ENCODE data around the gene HPCAL4.

HPCAL4 gene

DNA sequence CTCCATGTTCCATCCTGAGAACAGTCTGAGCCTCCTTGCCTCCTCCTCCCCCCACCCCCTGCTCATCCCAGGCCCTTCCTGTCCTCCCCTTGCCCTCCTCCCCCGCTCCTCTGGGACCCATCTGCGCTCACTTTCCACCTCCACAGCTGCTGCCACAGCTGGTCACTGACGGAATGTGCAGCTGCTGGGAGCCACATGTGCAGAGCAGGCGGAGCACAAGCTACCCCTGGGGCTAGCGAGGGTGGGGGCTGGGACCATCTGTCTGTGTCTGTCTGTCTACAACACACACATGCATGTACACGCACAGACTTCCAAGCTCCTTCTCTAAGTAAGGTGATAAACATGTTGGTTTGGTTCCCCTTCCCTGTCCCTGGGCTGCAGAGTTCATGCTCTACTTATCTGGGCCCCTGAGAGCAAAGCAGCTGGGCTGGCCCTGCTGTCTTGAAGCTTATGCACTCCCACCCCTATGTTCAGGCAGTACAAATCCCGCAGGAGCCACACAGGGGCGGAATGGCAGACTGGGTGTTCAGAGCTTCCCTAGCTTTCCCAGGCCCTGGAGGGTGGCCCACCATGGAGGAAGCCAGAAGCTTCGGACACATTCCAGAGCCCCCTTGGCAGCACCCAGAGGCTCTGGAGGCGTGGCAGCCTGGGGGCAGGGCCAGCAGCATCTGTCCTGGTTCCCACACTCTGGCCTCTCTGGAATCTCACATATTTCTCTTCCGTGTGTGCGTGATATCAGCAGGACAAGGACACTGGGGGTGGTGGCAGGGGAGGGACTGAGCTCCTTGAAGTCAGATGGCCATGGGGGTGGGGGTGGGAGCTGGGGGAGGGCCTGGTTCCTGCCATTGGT lies 44.8 kb downstream of the HPCAL4 start:
- DNase-seq: no peak

DNA sequence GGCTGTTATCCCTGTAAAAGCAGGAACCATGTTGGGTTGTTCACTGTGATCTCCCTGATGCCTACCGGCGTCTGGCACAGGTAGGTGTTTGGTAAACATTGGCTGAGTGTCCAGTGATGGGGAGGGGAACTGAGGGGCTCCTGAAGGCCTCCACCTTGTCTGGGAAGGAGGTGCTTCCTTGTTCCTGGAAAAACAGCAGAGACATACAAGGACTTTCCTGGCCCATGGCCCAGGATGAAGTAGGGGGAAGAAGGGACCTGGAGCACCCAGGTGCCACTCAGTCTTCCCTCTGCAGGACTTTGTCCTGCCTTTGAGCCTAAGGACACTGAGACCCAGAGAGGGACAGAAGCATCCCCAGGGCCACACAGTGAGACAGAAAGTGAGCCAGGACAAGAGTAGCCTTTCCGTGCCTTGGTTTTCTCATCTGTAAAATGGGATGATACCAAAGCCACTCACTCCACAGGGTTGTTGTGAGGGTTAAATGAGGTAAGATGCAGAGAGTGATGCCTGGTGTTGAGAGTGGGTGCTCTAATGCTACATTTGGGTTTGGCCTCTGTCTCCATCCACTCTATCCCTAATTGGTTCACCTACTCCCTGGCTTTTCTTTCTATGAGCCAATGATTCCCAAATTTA lies 45.7 kb downstream of the HPCAL4 start:
- no peak for DNase-seq

DNA sequence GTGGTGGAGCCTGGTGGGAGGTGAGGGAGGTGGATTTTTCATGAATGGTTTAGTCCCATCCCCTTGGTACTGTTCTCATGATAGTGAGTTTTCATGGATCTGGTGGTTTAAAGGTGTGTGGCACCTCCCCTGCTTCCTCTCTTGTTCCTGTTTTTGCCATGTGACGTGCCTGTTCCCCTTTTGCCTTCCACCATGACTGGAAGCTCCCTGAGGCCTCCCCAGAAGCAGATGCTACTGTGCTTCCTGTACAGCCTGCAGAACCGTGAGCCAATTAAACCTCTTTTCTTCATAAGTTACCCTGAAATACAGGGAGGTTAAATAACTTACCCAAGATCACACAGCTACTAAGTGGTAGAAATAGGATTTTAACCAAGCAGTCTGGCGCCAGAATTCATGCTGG lies 47.5 kb downstream of the HPCAL4 start:
- no peak for DNase-seq

GRCh38 chr1:39642796-39643195 lies 48.4 kb downstream of the HPCAL4 start:
- no peak for DNase-seq

- no peak for DNase-seq
These were observed 50.4 kb downstream of the HPCAL4 start for GRCh38 chr1:39640861-39641260.

DNA sequence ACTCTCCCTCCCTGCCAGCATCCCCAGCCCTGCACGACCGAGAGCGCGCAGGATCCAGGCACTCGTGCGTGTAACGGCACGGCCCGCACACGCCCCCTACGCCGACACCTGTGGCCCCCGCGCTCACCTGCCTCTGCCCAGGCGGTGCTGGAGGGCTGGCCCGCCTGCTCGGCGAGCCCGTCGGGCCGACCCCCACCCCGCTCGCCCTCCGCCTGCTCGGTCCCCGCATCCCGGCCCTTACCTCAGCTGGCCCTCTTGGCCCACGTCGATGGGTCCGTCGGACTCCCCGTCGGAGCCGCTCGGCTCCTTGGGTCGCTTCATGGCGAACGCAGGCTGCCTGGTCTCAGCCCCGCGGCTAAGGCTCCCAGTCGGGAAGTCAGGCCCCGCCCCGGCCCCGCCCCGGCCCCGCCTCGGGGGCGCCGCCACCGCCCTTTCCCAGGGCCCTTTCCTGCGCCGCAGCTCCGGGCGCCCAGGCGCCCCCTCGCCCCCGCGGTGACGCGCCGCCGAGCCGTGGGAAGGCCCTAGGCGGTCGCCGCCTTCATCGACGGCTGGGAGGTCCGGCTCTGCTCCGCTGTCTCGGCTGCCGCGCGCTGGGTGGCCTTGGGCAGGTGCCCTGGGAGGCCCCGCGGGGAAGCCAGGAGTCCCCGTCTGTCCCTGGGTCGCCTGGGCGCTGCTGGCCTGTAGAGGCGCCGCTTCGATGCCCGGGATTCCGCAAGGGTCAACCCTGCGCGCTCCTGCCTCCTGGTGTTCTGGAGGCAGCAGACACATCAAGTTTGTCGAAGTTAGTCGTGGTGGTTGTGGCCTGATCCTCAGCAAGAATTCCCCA lies 51.7 kb downstream of the HPCAL4 start, which contains the start of gene HEYL:
TSS of gene HEYL (minus strand) at position 339 of the 826 bp plus-strand sequence. CDS start at position 321, 18 bp downstream.
- DNase-seq: peak; percentile 64 to 75

DNA sequence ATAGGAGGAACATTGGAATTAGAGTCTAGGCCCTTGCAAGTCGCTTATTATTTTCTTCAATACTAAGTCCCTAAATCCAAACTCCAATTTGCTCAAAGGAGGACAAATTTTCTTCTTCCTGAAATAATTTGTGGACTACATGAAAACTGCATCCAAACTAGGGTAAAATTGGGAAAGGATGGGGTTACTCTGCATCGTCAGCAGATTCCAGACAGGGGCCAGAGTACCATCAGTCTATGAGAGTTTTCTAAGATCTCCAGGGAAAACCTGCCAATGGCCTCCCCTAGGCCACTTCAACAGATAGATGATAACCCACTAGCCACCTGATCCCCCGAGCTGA lies 52.3 kb downstream of the HPCAL4 start:
- no peak for DNase-seq

DNA sequence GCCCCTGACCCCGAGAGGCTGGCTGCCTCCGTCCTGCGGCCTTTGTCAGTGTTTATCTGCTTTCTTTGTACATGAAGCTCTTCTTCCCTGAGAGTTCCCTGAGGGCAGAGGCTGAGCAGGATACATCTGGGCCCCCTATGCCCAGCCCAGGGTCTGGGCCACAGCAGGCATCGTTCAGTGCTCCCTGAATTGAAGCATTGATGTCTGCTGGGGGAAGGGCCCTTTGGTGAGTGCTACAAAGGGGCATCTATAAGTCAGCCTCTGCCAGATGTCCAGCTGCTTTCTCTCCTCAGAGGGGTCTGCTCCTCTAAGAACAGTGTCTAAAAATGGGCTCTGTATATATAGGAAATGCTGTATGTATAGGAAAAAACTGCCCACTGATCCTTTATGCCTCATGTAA lies 53.9 kb downstream of the HPCAL4 start:
- DNase-seq: no peak

GRCh38 chr1:39635871-39636210 lies 55.4 kb downstream of the HPCAL4 start:
- no peak for DNase-seq

DNA sequence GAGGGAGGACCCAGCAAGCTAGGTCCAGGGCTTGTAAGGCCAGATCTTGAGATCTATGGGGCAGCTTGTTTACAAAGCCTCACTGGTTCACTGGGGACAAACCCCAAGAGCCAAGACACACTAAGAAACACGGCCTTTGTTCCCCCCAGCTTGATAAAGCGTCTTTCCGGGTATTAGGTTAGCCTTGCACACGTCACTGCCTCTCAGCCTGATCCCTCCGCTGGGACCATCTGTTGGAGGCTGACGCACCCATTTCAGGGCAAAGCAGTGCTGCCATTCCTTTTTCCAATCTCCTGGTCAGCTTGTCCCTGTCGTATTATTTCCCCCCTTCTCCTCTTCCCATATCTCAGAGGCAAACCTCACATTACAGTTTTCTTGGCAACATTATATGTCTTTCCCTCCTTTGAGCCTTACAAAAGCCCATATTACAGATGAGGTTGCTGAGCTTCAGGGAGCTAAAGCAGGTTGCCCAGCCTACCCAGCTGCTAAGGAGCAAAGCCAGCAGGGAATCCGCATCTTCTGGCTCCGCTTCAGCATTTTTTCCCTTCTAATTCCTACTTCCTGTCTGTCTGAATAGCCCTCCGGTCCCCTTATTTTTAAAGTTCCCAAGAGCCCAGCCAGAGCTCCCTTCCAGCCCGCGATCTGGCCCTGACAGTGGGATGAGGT lies 55.9 kb downstream of the HPCAL4 start:
- no peak for DNase-seq

DNA sequence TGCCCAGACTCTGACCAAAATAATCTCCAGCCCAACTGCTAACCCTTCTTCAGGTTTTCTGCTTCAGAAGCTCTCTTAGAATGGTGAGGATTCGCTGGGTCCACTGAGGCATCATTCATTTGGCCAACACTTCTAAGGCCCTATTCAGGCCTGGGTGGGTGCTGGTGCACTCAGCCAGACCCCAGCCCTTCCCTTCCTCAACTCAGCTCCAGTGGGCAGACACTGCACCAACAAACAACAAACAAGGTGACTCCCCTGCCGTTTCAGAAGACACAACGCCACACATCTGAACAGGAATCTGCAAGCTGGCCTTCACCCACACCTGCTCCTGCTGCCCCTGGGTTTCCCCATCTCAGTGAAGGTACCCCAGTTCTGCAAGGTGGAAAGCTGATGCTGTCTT lies 57.8 kb downstream of the HPCAL4 start:
- no peak for DNase-seq

- no peak for DNase-seq
These were observed 58.4 kb downstream of the HPCAL4 start for GRCh38 chr1:39632682-39633417.

DNA sequence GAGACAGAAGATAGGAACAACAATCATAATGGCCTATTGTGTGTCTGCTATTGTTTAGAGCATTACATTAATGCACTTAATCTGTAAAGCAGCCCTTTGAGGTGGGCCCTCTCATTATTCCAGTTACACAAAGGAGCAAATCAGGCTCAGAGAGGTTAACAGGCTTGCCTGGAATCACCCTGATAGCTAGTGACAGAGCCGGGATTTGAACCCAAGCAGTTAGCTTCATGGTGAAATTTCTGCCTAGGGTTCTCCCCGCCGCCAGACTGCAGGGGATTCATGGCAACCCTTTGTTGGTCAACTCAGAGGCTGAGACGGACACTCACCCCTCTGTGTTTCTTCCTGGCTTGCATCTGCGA lies 58.9 kb downstream of the HPCAL4 start:
- DNase-seq: no peak

GRCh38 chr1:39631361-39632322 lies 59.6 kb downstream of the HPCAL4 start:
- no peak for DNase-seq

- no peak for DNase-seq
These were observed 62.4 kb downstream of the HPCAL4 start for GRCh38 chr1:39628807-39629350.
